HG03521 (cell line): Measurements from ENCODE around the gene ADPRHL1.
"Not testable (repeated sequence)": the region's sequence is repeated elsewhere in the genome, so short reads cannot be mapped to it uniquely, and the experiment has no call there.

Experiments used
- ATAC-seq: cut with Tn5 transposase; IDR thresholded peaks from one replicate; pipeline ENCODE4 v1.9.1; 2021; ENCODE audit warnings: mild to moderate bottlenecking, moderate library complexity; ENCODE audit not compliant: unreplicated experiment

Gene ADPRHL1

DNA sequence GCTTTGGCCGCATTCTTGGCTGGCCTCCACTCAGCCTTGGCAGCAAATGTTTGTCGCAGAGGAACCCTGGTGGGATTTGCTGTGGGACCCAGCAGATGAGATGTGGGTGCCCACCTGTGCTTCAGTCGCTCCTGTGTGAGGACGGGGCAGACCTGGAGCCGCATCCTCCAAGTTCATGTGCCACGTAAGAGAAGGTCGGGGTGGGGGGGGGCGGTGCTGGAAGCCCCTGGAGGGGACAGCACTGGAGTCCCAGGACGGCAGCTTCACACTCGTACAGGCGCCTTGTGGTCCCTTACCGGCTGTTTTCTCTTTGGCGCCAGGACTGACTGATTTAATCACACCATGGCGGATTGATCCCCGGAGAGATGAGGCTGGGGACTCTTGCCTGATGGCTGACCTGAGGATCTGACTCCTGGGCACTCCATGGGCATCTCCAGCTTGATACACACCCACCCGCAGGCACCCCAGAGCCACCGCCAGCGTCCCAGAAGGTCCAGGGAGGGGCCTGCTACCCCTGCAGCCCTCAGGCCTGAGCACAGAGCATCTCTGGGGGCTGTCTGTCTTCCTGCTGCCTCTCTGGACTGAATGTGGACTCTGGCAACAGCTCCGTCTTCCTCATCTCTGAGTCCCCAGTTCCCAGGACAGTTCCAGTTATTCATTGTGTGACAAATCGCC lies 79.3 kb downstream of the ADPRHL1 start:
- no peak for ATAC-seq

DNA sequence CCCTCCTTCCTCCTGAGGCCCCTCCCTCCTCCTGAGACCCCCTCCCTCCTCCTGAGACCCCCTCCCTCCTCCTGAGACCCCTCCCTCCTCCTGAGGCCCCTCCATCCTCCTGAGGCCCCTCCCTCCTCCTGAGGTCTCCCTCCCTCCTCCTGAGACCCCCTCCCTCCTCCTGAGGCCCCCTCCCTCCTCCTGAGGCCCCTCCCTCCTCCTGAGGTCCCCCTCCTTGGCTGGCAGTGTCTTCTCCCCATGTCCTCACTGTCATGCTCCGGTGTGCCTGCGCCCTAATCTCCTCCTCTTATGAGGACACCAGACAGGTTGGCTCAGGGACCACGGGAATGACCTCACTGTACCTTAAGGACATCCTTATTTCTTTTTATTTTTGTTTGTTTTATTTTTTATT lies 81.6 kb downstream of the ADPRHL1 start:
- ATAC-seq = not testable (repeated sequence)

GRCh38 chr13:113371061-113371460 lies 82.2 kb downstream of the ADPRHL1 start:
- ATAC-seq = no peak

- ATAC-seq = no peak
Observed at GRCh38 chr13:113369881-113370280, 83.4 kb downstream of the ADPRHL1 start.

GRCh38 chr13:113369189-113369588 lies 84.1 kb downstream of the ADPRHL1 start:
- no peak for ATAC-seq

DNA sequence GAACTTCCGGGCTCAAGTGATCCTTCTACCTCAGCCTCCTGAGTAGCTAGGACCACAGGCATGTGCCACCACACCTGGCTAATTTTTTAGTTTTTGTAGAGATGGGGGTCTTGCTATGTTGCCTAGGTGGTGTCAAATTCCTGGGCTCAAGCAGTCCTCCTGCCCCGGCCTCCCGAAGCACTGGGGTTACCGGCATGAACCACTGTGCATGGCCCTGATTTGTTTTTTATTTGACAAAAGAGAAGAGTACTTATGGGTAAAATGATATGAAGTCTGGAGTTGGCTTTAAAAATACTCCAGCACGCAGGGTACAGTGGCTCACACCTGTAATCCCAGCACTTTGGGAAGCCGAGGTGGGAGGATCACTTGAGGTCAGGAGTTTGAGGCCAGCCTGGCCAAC lies 84.9 kb downstream of the ADPRHL1 start:
- ATAC-seq = not testable (repeated sequence)

GRCh38 chr13:113367771-113368170 lies 85.5 kb downstream of the ADPRHL1 start:
- ATAC-seq = no peak

DNA sequence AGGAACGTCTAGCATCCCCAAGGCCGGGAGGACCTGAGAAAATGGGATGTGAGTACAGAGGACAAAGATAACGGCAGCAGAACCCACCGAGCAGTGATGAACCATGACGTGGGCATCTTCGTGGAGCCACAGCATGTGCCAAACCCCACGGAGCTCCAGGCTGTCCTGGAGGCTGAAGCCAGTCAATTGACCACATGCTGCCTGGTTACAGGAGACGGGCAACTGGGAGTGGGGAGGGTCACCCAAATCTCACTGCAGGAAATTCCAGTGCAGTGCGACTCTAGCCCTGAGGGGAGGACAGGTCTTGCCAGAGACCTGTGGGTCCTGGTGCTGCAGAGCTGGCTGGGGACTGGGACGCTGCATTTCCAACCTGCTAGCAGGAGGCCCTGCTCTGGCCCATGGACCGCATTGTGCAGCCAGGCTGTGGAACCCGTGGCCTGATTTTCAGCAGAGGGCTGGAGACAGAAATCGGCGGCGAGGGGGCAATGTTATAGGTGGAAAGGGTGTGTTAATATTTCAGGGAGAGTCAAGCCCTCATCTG lies 86.2 kb downstream of the ADPRHL1 start:
- no peak for ATAC-seq

DNA sequence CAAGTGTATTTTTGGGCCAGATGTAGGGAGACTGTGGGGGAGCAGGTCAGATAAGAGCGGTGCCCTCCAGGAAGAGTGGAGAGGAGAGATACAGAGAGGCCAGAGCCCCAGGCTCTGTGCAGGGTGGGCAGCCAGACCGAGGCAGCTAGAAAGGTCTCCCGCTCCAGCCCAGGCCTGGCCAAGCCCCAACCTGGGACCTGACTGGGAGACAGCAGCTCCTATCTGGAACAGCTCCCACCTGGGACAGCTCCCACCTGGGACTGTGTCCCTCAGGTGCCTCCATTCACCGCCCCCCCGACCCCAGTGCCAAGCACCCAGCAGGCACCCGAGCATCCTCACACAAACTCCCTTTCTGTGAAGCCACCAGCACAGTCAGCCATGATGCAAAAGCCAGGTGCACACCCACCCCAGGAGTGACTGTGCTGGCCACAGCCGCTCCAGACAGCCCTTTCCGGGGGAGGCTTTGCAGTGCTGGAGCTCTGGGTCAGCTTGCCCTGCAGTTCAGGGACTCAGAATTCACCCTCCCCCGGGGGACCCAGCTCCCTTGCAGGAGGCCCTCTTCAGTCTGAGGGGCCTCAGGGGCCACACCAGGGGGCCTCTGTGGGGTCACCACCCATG lies 87.2 kb downstream of the ADPRHL1 start:
- ATAC-seq = no peak

- no peak for ATAC-seq
Observed at GRCh38 chr13:113365583-113365970, 87.7 kb downstream of the ADPRHL1 start.

GRCh38 chr13:113364901-113365582 lies 88.2 kb downstream of the ADPRHL1 start:
- no peak for ATAC-seq

DNA sequence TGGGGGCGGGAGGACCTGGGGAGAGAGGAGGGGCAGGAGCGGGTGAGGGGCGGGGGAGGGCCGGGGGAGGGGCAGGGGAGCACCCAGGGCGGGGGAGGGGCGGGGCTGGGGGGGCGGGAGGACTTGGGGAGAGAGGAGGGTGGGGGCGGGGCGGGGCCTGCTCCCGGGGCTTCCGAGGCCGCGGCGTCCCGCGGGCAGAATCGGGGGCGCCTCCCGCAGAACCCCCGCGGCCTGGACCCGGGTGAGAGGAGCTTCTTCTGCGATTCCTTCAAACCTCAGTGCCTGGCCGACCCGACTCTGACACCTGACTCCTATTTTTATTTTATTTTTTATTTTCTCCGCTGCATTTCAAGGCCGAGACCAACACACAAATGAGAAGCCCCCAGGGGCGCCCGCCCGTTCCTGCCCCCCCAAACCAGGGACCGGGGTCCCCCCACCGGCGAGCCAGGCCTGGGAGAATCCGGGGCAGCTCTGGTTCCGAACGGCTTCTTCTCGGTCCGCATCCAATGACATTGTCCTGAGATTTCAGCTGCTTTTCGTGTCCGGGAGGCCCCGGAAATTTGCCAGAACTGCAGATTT lies 88.9 kb downstream of the ADPRHL1 start:
- ATAC-seq = no peak

DNA sequence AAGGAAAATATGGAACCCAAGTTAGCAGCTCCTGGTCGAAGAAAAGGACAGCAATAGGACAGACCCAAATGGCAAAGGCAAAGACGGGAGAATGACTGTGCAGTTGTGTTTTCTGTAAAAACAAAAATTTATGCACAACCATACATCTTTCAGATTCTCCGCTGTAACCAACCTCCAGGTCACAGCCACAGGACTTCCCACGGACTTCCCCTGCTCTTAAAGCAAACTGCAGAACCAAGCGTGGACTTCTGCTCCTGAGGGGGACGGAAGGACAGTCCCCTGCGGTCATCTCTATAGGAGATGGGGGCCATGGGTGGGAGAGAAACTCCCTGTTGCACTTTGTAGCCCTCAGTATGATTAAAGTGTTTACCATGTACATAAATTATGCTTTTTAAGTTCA lies 91.9 kb downstream of the ADPRHL1 start:
- ATAC-seq = no peak

- no peak for ATAC-seq
Observed at GRCh38 chr13:113360446-113360845, 92.8 kb downstream of the ADPRHL1 start.

DNA sequence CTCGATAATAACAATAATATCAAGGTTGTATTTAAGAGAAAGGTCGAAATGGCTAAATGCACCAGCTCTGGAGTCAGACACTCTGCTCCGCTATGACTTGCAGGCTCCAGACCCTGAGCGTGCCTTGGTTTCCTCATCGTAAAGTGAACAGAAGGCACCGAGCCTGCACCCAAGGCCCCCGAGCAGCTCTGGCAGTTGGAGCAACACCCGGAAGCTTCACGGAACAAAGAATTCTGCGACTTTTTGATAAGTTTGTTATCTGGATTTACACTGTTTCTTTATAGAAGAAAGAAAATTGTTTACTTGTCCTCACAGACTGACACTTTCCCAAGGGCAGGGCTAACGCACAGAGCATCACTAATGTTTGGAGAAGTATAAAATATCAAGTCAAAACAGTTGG lies 93.7 kb downstream of the ADPRHL1 start:
- ATAC-seq = no peak

DNA sequence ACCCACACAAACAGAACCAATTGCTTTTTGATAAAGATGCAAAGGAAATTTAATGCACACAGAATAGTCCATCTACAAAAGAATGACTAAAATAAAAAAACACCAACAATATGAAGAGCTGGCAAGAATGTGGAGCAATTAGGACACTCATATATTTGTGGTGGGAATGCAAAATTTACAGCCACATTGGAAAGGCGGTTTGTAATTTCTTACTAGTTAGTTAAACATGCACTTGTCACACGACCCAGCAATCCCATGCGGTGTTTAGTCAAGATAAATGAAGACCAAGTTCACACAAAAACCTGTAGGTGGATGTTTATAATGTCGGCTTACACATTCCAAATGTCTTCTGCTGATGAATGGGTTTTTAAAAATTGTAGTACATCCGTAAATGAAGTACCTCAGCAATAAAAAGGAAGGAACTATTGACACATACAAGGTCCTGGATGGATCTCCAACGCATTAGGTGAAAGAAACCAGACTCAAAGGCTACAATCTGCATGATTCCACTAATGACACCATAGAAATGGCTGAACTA lies 94.6 kb downstream of the ADPRHL1 start:
- ATAC-seq = no peak

GRCh38 chr13:113357529-113357928 lies 95.8 kb downstream of the ADPRHL1 start:
- ATAC-seq = no peak

- ATAC-seq = no peak
Observed at GRCh38 chr13:113356596-113356995, 96.7 kb downstream of the ADPRHL1 start.

- ATAC-seq = no peak
Observed at GRCh38 chr13:113355621-113356020, 97.7 kb downstream of the ADPRHL1 start.

DNA sequence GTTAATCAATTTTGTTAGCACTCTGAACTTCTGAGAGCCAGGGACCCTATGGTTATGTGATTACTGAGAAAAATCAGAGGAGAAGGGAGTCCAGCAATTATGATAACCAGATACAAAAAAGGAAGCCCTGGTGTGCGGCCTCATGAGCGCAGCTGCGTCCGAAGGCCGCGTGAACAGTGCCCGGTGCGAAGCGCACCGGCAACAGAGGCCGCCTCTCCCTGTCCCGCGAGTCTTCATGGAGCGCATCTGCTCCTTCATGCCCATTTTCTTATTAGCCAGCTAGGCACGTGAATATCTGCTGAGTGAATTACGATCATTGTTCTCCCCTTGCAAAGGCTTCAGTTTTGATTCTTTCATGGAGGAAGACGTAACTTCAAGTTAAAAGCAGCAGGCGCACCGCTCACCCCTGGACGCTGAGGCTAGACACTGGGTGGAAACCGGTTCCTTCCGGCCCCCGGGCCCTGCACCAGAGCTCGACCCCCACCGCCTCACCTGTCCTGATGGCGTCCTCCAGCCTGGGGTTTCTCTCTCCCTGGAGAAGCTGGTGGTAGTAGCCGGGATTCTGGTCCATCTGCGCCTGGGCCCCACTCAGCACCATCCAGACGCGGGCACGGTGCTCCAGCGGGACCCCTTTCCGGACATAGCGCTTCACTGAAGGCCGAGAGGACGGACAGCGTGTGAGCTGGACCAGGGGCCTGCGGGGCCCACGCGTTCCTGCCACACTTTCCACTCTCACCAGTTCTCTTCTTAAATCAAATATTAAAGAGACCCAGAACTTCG lies 98.3 kb downstream of the ADPRHL1 start:
- no peak for ATAC-seq

- no peak for ATAC-seq
Observed at GRCh38 chr13:113353254-113353653, 100.0 kb downstream of the ADPRHL1 start.
